ENCODE measurements around the gene RAD9A.
A peak's percentile ranks its signal among the peaks of the same experiment; 100 is the strongest.

RAD9A gene

GRCh38 chr11:67375320-67376055 lies 16.3 kb upstream of the RAD9A start:
- no peak for DNase-seq

GRCh38 chr11:67376063-67376820 lies 15.5 kb upstream of the RAD9A start:
- no peak for DNase-seq

GRCh38 chr11:67376873-67377808 lies 14.6 kb upstream of the RAD9A start:
- no peak for DNase-seq

GRCh38 chr11:67378544-67378943 lies 13.2 kb upstream of the RAD9A start:
- no peak for DNase-seq

GRCh38 chr11:67379061-67380058 lies 12.4 kb upstream of the RAD9A start:
- DNase-seq, result peak in 1 of 14 donors; percentile 26

GRCh38 chr11:67381244-67381972 lies 10.4 kb upstream of the RAD9A start:
- DNase-seq, result no peak

GRCh38 chr11:67382276-67383136 lies 9.3 kb upstream of the RAD9A start:
- DNase-seq, result peak in 12 of 14 donors; percentile 19 to 78 (median 54)

GRCh38 chr11:67384851-67385366 lies 6.9 kb upstream of the RAD9A start:
- peak in 8 of 14 donors; percentile 18 to 64 (median 32) for DNase-seq

GRCh38 chr11:67387069-67387468 lies 4.7 kb upstream of the RAD9A start:
- DNase-seq, result no peak

- DNase-seq, result no peak
Observed at GRCh38 chr11:67387518-67387917, 4.3 kb upstream of the RAD9A start.

GRCh38 chr11:67389477-67389876 lies 2.3 kb upstream of the RAD9A start:
- no peak for DNase-seq

- no peak for DNase-seq
Observed at GRCh38 chr11:67390947-67391303, 861 bp upstream of the RAD9A start.

- no peak for DNase-seq
Observed at GRCh38 chr11:67392183-67392715, 463 bp downstream of the RAD9A start.

GRCh38 chr11:67393437-67393836 lies 1.7 kb downstream of the RAD9A start:
- no peak for DNase-seq

GRCh38 chr11:67393990-67394389 lies 2.2 kb downstream of the RAD9A start:
- DNase-seq, result no peak

GRCh38 chr11:67395555-67396258 lies 3.9 kb downstream of the RAD9A start:
- no peak for DNase-seq

- DNase-seq, result no peak
Observed at GRCh38 chr11:67396259-67396581, 4.4 kb downstream of the RAD9A start.

- no peak for DNase-seq
Observed at GRCh38 chr11:67396587-67397389, 5.0 kb downstream of the RAD9A start.

All from C1 segment of cervical spinal cord (tissue), 14 donors.